ENCODE measurements around the gene EDARADD.
"Not testable (repeated sequence)": the region's sequence is repeated elsewhere in the genome, so short reads cannot be mapped to it uniquely, and the experiment has no call there.

EDARADD gene

DNA sequence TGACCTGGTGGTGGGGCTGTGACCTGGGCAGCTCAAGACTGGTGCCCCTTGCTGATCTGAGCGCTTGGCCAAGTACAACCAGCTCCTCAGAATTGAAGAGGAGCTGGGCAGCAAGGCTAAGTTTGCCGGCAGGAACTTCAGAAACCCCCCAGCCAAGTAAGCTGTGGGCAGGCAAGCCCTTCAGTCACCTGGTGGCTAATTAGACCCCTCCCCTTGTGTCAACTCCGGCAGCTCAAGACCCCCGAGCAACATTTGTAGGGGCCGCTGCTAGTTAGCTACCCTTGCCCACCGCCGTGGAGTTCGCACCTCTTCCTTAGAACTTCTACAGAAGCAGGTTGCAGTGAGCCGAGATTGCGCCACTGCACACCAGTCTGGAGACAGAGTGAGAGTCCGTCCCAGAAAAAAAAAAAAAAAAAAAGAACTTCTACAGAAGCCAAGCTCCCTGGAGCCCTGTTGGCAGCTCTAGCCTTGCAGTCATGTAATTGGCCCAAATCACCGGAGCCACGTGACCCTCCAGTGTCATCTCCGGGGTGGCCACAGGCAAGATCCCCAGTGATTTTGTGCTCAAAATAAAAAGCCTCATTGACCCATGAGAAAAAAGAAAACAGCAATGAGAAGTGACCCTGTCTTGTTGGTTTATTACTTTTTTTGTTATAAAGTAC, 90.4 kb downstream of the EDARADD start:
- no peak for DNase-seq (ENCODE audit: low read depth in 2 of 3, low spot score in 1 of 3)

DNA sequence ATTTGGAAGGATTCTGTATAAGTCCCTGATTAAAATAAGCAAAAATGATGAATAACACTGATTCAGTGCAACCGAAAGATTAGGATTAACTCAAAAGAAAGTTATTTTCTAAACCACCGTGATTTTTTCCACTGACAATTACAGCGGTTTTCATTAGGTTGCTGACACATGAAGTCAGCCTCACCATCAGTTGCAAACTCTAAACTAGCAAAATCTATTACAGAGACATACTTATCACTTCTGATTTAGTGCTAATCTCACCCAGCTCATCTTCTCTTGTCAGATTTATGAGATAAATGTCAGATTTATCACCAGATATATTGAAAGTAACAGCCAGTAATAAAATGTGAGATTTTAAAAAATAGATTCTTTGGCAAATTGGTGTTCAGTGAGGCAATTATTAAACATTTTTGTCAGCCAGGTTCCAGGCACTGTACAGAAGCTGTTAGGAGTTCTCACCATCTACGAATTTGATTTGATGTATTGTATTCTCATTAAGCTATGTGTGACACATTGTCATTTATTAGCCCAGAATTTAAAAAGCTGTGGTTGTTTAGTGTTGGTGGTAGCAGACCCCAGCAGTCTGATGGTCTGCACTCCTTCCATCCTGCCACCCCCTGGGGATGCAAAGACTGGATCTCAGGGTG, 92.4 kb downstream of the EDARADD start:
- DNase-seq (ENCODE audit: low read depth in 2 of 3, low spot score in 1 of 3), result no peak

DNA sequence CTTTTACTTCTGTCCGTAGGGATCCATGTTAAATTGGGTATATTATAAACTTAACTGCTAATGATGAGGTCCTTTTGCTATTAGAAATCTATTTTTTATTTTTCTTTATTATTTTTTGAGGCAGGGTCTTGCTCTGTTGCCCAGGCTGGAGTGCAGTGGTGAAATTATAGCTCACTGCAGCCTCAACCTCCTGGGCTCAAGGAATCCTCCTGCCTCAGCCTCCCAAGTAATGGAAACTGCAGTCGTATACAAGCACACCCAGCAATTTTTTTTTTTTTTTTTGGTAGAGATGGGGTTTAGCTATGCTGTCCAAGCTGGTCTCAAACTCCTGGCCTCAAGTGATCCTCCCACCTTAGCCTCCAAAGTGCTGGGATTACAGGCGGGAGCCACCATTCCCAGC, 95.1 kb downstream of the EDARADD start:
- DNase-seq (ENCODE audit: low read depth in 2 of 3, low spot score in 1 of 3), result not testable (repeated sequence)

DNA sequence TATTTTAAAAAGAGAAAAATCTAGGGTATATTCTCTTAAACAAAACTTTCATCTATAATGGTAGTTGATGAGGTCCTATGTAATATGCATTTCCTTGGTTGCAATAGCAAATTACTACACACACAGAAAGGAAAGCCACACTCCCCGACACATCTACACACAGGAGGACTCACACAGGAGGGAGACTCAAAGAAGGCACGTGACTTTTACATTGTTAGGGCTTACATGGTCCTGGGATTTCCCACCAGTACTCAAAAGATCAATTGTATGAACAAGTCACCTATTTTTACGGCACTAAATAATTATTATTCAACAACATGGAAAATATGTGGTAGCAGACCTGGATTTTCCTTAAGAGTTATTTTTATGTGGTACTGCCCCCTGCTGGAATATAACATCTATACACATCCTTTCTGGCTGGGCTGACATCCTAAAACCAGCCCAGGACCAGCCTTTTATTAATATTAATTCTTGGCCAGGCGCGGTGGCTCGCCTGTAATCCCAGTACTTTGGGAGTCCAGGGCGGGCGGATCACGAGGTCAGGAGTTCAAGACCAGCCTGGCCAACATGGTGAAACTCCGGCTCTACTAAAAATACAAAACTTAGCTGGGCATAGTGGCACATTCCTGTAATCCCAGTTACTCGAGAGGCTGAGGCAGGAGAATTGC, 95.8 kb downstream of the EDARADD start:
- peak in 1 of 3 donors; percentile 20 for DNase-seq (ENCODE audit: low read depth in 2 of 3, low spot score in 1 of 3)

DNA sequence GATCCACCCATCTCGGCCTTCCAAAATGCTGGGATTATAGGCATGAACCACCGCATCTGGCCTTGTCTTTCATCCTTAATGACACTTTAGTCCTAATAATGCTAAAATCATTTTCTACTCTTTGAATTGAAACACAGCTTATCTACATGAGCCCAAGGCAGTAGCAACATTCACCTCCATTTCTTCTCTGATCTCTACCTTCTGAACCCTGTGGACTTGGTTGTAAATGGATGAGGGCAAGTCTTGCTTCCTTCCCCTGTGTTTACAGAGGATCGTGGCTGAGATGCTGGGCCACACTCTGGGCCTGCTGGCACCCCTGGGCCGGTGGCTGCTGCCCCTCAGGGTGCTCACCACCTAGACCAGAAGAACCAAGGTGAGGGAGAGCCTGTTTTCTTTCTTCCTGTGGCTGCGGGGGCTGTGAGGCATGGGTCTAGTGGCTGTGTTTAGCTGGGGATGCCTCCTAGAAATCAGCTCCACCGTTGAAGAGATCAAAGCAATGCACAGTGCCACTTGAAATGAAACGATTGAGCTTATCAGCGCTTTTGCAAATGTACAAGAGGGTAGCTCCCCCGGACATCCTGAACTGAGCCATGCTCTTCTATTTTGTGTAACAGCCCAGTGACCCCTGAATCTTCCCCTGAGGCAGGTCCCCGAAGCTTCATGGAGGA, 97.5 kb downstream of the EDARADD start:
- no peak for DNase-seq (ENCODE audit: low read depth in 2 of 3, low spot score in 1 of 3)

DNA sequence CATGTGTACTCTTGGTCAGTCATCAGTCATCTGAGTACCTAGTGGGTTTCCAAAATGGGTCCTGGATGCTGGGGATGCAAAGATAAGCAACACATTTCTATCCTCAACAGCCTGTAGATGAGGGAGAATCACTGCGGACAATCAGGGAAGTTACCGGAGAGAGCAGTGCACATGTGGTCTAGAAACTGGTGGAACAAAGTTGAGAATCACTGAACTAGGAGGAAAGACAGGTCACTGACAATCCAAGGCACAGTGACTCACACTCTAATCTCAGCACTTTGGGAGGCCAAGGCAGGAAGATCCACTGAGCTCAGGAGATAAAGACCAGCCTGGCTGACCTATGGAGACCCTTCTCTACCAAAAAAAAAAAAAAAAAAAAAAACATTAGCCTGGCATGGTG, 98.3 kb downstream of the EDARADD start:
- no peak for DNase-seq (ENCODE audit: low read depth in 2 of 3, low spot score in 1 of 3)

DNA sequence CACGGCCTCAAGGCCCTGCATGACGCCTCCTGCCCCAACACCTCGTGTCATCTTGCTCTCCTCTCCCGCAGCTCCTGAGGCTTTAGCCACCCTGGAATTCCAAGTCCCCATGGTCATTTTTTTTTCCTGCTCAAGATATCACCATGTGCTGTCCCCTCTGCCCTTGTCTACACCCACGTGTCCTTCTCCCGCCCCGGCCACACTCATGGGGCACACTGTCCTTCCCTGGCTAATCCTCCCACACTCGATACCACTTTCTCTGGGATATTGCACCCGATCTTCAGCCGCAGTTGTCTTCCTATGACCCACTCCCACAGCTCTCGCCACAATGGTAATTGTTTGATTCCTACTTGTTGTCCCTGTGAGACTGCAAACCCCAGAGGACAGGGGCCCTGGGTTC, 100.0 kb downstream of the EDARADD start:
- no peak for DNase-seq (ENCODE audit: low read depth in 2 of 3, low spot score in 1 of 3)

DNA sequence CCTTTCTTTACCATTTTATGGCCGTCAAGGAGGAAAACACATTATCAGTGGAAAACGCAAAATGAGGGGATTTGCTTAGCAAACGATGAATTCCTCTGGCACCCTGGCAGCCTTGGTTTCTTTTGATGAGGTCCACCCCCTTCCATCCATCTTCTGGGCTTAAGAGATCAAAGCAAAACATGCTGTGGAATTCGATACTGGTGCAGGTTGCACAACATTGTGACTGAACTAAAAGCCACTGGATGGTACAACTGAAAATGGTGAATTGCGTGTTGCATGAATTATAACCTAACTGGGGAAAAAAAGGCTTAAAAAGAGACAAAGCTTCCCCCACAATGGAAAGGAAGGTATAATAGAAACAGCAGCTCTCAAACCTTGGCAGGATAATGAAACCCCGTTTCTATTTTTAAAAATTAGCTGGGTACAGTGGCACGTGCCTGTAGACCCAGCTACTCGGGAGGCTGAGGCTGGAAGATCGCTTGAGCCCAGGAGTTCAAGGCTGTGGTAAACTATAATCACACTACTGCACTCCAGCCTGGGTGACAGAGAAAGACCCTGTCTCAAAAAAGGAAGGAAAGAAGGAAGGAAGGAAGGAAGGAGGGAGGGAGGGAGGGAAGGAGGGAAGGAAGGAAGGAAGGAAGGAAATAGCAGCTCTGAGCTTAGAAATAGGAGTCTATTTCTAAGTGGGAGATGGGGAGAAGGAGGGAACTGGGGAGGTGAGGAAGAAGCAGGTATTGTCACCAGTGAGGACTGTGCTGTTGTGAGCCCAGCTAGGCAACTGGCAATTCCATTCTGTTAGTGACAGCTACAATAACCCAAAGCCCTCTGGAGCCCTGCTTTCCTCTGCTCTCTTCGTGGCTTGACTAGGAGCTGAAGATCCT, 100.7 kb downstream of the EDARADD start:
- DNase-seq (ENCODE audit: low read depth in 2 of 3, low spot score in 1 of 3), result no peak

DNA sequence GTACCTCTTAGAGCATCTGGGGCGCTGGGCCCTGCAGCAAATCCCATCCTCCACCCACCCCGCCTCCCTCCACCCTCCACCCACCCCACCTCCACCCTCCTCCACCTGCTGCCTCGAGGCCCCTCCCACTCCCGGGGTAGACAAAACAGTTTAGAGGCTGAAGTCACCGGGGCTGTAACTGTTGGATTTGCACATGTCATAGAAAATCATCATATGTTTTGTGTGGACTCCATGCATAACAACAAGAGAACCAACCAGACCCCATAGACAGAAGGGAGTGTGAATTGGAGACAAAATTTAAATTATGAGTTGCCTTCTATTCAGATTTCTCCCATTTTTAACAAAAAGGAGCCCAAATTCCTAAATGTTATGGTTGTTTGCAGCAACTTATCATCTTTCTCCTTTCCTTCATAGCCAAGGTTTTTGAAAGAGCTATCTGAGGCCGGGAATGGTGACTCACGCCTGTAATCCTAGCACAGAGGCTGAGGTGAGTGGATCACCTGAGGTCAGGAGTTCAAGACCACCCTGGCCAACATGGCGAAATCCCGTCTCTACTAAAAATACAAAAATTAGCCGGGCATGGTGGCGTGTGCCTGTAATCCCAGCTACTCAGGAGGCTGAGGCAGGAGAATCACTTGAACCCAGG, 101.5 kb downstream of the EDARADD start:
- DNase-seq (ENCODE audit: low read depth in 2 of 3, low spot score in 1 of 3), result no peak

DNA sequence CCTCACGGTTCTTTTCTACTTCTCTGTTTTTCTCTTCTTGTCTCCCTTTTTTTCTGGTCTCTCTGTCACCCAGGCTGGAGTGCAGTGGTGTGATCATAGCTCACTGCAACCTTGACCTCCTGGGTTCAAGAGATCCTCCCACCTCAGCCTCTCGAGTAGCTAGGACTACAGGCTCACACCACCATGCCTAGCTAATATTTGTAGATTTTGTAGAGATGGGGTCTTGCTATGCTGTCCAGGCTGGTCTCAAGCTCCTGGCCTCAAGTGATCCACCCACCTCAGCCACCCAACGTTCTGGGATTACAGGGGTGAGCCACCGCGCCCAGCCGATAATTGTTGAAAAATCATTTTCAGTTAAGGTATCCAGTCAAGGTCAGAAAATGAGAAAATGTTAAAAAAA, 103.8 kb downstream of the EDARADD start:
- no peak for DNase-seq (ENCODE audit: low read depth in 2 of 3, low spot score in 1 of 3)

DNA sequence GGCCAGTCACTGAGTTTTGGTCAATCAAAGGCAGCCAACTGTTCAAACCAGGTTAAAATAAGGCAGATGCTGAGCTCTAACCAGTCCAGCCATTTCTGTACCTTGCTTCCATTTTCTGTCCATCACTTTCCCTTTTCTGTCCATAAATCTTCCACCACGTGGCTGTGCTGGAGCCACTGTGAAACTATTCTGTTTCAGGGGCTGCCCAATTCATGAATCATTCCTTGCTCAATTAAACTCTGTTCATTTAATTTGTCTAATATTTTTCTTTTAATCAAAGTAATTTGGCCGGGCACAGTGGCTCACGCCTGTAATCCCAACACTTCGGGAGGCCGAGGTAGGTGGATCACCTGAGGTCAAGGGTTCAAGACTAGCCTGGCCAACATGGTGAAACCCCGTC, 107.0 kb downstream of the EDARADD start:
- no peak for DNase-seq (ENCODE audit: low read depth in 2 of 3, low spot score in 1 of 3)

DNA sequence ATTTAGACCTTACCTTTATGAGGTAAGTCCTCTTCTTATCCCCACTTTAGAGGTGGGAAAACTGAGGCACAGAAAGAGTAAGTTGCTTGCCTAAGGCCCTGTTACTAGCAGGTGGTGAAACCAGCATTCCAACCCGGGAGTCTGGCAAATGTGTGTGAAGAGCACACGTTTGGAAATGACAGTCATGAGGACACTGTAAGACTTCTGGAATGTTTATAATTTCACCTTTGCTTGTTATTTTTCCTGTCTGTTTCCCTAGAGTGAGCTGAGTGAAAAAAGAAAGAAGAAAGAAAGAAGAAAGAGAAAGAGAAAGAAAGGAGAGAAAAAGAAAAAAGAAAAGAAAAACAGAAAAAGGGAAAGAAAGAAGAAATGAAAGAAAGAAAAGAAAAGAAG, 108.5 kb downstream of the EDARADD start:
- DNase-seq (ENCODE audit: low read depth in 2 of 3, low spot score in 1 of 3), result no peak

DNA sequence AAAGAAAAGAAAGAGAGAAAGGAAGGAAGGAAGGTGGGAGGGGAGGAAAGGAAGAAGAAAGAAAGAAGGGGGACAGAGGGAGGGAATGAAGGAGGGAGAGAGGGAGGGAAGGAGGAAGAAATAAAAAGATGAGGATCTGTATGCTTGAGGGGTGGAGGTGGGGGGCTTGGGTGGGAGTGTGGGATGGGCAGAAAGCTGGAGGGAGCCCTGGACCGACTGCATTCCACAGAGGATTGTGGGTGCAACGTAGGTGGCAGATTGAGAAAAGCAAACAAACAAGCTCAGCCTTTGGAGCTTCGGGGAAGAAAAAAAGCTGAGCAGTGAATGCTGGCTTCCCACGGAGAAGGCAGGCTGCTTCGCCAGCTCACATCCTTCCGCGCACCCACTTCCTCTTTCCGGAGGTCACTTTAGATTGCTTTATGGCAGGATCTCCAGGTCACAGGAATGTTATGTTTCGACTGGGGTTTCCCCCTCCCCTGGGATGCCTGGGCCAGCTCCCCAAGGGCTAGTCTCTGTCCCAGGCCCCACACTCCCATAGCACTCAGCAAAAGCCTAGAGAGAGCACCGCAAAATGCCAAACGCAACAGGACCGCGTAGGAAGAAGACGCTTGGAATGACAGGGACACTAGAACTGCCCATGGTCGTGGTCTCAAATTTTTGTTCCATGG, 109.0 kb downstream of the EDARADD start:
- peak in 1 of 3 donors; percentile 17 for DNase-seq (ENCODE audit: low read depth in 2 of 3, low spot score in 1 of 3)

DNA sequence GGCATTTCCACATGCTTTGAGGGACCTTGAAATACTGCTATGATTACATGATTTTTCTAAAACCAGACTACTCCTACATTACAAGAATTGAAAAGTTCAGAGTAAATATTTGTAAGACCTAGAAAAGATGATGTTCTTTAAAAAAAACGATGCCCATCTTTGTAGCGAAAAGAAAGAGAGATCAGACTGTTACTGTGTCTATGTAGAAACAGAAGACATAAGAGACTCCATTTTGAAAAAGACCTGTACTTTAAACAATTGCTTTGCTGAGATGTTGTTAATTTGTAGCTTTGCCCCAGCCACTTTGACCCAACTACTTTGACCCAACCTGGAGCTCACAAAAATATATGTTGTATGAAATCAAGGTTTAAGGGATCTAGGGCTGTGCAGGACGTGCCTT, 110.3 kb downstream of the EDARADD start:
- DNase-seq (ENCODE audit: low read depth in 2 of 3, low spot score in 1 of 3), result not testable (repeated sequence)

DNA sequence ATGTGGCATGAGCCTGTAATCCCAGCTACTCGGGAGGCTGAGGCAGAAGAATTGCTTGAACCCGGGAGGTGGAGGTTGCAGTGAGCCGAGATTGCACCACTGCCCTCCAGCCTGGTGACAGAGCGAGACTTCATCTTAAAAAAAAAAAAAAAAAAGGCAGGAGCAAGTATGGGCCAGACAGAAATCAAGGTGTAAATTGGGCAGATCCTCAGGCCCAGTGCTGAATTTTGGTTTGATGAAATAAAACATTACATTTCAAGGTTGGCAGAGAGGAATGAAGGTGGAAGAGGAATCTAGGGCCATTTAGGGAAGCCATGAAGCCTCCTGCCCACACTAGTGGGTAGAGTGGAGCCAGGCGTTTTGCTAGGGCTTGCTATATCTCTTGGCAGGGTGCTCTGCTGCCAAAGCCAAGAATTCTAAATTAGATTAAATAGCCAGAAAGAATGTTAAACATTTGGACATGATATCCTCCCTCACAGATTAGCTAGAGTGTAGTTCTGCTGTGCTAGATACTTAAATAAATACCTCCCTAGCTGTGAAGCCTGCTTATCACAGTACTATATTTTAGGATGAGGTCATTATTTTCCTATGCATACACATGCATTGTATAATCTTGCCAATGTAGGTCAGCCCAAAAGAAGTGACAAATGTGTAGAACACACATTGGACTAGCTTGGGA, 113.1 kb downstream of the EDARADD start:
- DNase-seq (ENCODE audit: low read depth in 2 of 3, low spot score in 1 of 3), result no peak

DNA sequence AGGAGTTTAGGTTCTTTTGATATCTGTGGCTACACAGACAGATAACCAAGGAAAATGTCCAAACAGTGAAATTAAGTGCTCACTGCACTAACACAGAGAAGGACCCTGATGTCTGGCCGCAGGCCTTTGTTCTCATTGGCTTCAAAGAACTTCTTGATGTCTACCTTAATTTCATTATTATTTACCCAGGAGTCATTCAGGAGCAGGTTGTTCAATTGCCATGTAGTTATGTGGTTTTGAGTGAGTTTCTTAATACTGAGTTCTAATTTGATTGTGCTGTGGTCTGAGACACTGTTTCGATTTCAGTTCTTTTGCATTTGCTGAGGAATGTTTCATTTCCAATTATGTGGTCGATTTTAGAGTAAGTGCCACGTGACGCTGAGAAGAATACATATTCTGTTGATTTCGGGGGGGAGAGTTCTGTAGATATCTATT, 114.5 kb downstream of the EDARADD start:
- DNase-seq (ENCODE audit: low read depth in 2 of 3, low spot score in 1 of 3), result no peak

DNA sequence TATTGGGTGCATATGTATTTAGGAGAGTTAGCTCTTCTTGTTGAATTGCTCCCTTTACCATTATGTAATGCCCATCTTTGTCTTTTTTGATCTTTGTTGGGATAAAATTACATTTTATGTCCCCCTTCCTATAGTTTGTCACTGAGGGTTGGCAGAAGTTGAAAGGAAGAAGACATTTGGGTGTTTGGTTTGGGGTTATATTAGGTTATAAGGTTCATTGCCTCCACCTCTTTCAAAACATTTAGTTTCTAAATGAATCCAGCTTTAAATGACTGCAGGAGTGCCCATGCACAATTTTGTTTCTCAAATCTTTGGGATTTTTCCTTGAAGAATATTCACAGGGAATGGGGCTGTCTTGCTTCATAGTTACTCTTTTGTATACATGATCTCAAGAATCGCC, 115.1 kb downstream of the EDARADD start:
- DNase-seq (ENCODE audit: low read depth in 2 of 3, low spot score in 1 of 3), result no peak

DNA sequence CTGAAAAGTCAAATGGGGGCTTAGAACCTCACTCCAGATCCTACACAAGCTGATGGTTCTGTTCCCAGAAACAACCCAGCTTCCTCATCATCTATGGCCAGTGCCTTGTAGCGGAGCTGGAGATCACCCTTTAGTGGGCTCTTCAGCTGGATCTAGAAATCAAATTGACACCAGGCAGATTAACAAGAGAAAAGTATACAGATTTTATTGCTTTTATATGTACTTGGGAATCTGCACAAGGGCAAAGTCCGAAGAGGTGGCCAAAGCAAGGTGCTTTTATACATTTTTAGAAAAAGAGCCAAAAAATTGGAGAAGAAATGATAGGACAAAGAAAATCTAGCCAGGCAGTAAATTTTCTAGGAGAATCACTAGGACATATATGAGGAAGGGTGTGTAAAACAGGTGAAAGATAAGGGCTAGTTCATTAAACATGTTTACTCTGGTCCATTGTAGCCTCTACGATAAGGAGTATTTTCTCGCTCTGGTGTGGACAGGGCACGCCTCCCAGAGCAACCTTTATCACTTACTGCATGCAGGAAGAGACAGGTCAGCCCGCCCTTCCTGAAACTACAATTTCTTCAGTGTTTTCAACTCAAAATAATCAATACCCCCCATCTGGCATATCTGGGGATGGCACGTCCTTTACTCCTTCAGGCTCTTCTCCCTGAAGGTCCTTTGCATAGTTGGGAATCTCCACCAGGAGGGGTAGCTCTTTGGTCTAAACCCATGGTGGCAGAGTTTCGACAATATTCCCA, 115.7 kb downstream of the EDARADD start:
- DNase-seq (ENCODE audit: low read depth in 2 of 3, low spot score in 1 of 3), result no peak

Data from stimulated activated CD4-positive, alpha-beta T cell treated with anti-CD3 and anti-CD28 coated beads, Interleukin-12 subunit alpha, Interleukin-12 subunit beta, amount 100 ng/mL, for 48 hours (primary cell).